DND-41 (cell line): ENCODE measurements around the gene RAB35.

Experiments
- ATAC-seq: fragments of 200-7000 bp; cut with Tn5 transposase; 3 replicates; pipeline ENCODE4 v1.9.1; 2021; ENCODE audit warnings: low read depth; ENCODE audit not compliant: insufficient read depth
- DNase-seq: peaks from one replicate; pipeline ENCODE4 v3.0.0-alpha.2; 2020
- H2AFZ ChIP-seq: 2 replicates; pipeline ENCODE4 v1.6.0; 2012; ENCODE audit warnings: low read depth, low read length
- H3K27ac ChIP-seq: 2 replicates; pipeline ENCODE4 v1.5.1; 2012; ENCODE audit warnings: low read length, inconsistent platforms
- H3K27me3 ChIP-seq: fragments of 200-600 bp; sonication (generic); 2 replicates; pipeline ENCODE4 v1.6.0; 2012; ENCODE audit warnings: low read length, mild to moderate bottlenecking, inconsistent platforms; ENCODE audit not compliant: insufficient read depth, poor library complexity
- H3K36me3 ChIP-seq: 2 replicates; pipeline ENCODE4 v1.5.1; 2012; ENCODE audit warnings: low read length, inconsistent platforms; ENCODE audit not compliant: insufficient read depth
- H3K4me1 ChIP-seq: 2 replicates; pipeline ENCODE4 v1.5.1; 2012; ENCODE audit warnings: mild to moderate bottlenecking, low read length; ENCODE audit not compliant: insufficient read depth
- H3K4me2 ChIP-seq: 2 replicates; pipeline ENCODE4 v1.6.0; 2012; ENCODE audit warnings: mild to moderate bottlenecking, moderate library complexity, low read length, inconsistent platforms; ENCODE audit not compliant: insufficient read depth
- H3K4me3 ChIP-seq, 2 experiments: fragments of 200-600 bp in 1 of 2; shearing (Covaris generic) in 1 of 2; 2 replicates each; pipeline ENCODE4 v1.5.1; 2012 to 2016; ENCODE audit warnings: inconsistent platforms in 2 of 2, low read length in 2 of 2, mild to moderate bottlenecking in 2 of 2, low read depth in 1 of 2, moderate library complexity in 1 of 2
- H3K79me2 ChIP-seq: 2 replicates; pipeline ENCODE4 v1.6.0; 2012; ENCODE audit warnings: low read length, inconsistent platforms; ENCODE audit not compliant: insufficient read depth
- H3K9ac ChIP-seq: 2 replicates; pipeline ENCODE4 v1.6.0; 2012; ENCODE audit warnings: low read depth, mild to moderate bottlenecking, inconsistent platforms, low read length, moderate library complexity
- H3K9me3 ChIP-seq: 2 replicates; pipeline ENCODE4 v1.5.1; 2012; ENCODE audit warnings: low read length, moderate library complexity, mild to moderate bottlenecking, inconsistent platforms; ENCODE audit not compliant: insufficient read depth, severe bottlenecking
- H4K20me1 ChIP-seq: 2 replicates; pipeline ENCODE4 v1.6.0; 2012; ENCODE audit warnings: low read length; ENCODE audit not compliant: insufficient read depth
- CTCF ChIP-seq: IDR thresholded peaks from 2 replicates; pipeline ENCODE4 v1.5.1; 2012; ENCODE audit warnings: borderline replicate concordance, low read length, moderate library complexity, mild to moderate bottlenecking; ENCODE audit not compliant: poor library complexity, severe bottlenecking; ENCODE audit errors: extremely low read depth
- EZH2 ChIP-seq: IDR thresholded peaks from 3 replicates; pipeline ENCODE4 v1.6.1; 2012; ENCODE audit warnings: borderline replicate concordance, low read depth, mild to moderate bottlenecking, moderate library complexity, low read length, inconsistent platforms; ENCODE audit not compliant: severe bottlenecking

RAB35 gene

GRCh38 chr12:120092551-120093335 lies 23.8 kb downstream of the RAB35 start:
- no peaks in the 10 kb centered on the region for H3K9me3 ChIP-seq
- TF ChIP-seq EZH2 (no peak), CTCF (no peak)
- H3K36me3 ChIP-seq, result peaks cover 48% of the 10 kb centered on the region
- H3K9ac ChIP-seq, result no peak overlapping the region
- H3K4me3 ChIP-seq, result no peak overlapping the region
- no peaks in the 10 kb centered on the region for H3K79me2 ChIP-seq
- no peak overlapping the region for H3K4me2 ChIP-seq
- ATAC-seq (no peak), DNase-seq (no peak)
- peaks cover 4% of the 10 kb centered on the region for H3K4me1 ChIP-seq
- no peak overlapping the region for H3K27ac ChIP-seq
- no peaks in the 10 kb centered on the region for H3K27me3 ChIP-seq
- peaks cover 7% of the 10 kb centered on the region; the same call in 1 of the 2 replicates for H4K20me1 ChIP-seq
- no peak overlapping the region for H2AFZ ChIP-seq

- H3K36me3 ChIP-seq, result peaks cover 36% of the 10 kb centered on the region
- no peak overlapping the region for H3K27ac ChIP-seq
- no peak overlapping the region for H2AFZ ChIP-seq
- DNase-seq (no peak), ATAC-seq (no peak)
- H3K4me3 ChIP-seq, result no peak overlapping the region
- H3K9ac ChIP-seq, result no peak overlapping the region
- TF ChIP-seq EZH2 (no peak), CTCF (no peak)
- H3K4me2 ChIP-seq, result no peak overlapping the region
- no peaks in the 10 kb centered on the region for H3K9me3 ChIP-seq
- H3K4me1 ChIP-seq, result peaks cover 14% of the 10 kb centered on the region
- H3K27me3 ChIP-seq, result no peaks in the 10 kb centered on the region
- no peaks in the 10 kb centered on the region for H3K79me2 ChIP-seq
- peaks cover 7% of the 10 kb centered on the region; the same call in 1 of the 2 replicates for H4K20me1 ChIP-seq
Observed at GRCh38 chr12:120091371-120092090, 25.0 kb downstream of the RAB35 start.

- H3K79me2 ChIP-seq, result no peaks in the 10 kb centered on the region
- H3K9ac ChIP-seq, result no peak overlapping the region
- ATAC-seq (no peak), DNase-seq (no peak)
- no peaks in the 10 kb centered on the region for H3K27me3 ChIP-seq
- peaks cover 28% of the 10 kb centered on the region for H3K36me3 ChIP-seq
- H3K4me1 ChIP-seq, result peaks cover 20% of the 10 kb centered on the region
- H3K27ac ChIP-seq, result no peak overlapping the region
- H4K20me1 ChIP-seq, result peaks cover 7% of the 10 kb centered on the region; the same call in 1 of the 2 replicates
- no peak overlapping the region for H3K4me2 ChIP-seq
- TF ChIP-seq EZH2, result no peak
- no peak for TF ChIP-seq CTCF
- no peak overlapping the region for H2AFZ ChIP-seq
- H3K9me3 ChIP-seq, result no peaks in the 10 kb centered on the region
- no peak overlapping the region for H3K4me3 ChIP-seq
Observed at GRCh38 chr12:120090626-120091295, 25.8 kb downstream of the RAB35 start.
